Esophagus squamous epithelium (tissue), 5 donors: ENCODE results near the gene MPPE1. TPM values are rescaled to one million over a fixed set of nuclear protein-coding genes. Genes with fewer than 3 reads are reported as not detected.

Source experiments
- DNase-seq: peaks from one replicate; lab custom pipeline; 2025; lab: John Stamatoyannopoulos, UW
- H3K27ac ChIP-seq, 4 donors: fragments of 200-600 bp; sonication (generic); one replicate each; pipeline ENCODE4 v1.5.1; 2016 to 2019; ENCODE audit warnings: mild to moderate bottlenecking in 1 of 4
- H3K27me3 ChIP-seq, 4 donors: fragments of 200-600 bp; sonication (generic); 1 replicate in 3 of 4; 2 replicates in 1 of 4; pipeline versions ENCODE4 v1.5.1 to v1.6.0; 2017 to 2021; ENCODE audit warnings: antibody characterized with exemption in 1 of 4
- H3K36me3 ChIP-seq, 3 donors: fragments of 200-600 bp; sonication (generic); one replicate each; pipeline ENCODE4 v1.5.1; 2016 to 2019
- H3K4me1 ChIP-seq, 3 donors: fragments of 200-600 bp; sonication (generic); one replicate each; pipeline ENCODE4 v1.5.1; 2017 to 2019
- H3K4me3 ChIP-seq, 4 donors: fragments of 200-600 bp; sonication (generic); 1 replicate in 3 of 4; 2 replicates in 1 of 4; pipeline ENCODE4 v1.5.1; 2016 to 2019; ENCODE audit warnings: mild to moderate bottlenecking in 2 of 4, moderate library complexity in 1 of 4
- H3K9me3 ChIP-seq, 3 donors: fragments of 200-600 bp; sonication (generic); one replicate each; pipeline ENCODE4 v1.5.1; 2016 to 2019
- POLR2A ChIP-seq, 4 donors: fragments of 450-650 bp; IDR thresholded peaks; one replicate each; pipeline ENCODE4 v1.6.1; 2017; ENCODE audit warnings: antibody characterized with exemption in 4 of 4, mild to moderate bottlenecking in 4 of 4, moderate library complexity in 3 of 4
- WGBS, 2 donors: methylation state at CpG; one replicate each; pipeline ENCODE4 v1.1.5; 2018; 5-methylcytosine and 5-hydroxymethylcytosine counted together
- intact Hi-C: fragments of 100-400 bp; cut with DNase I; formaldehyde crosslinking; loops from one replicate; pipeline ENCODE4 v1.15.0; 2022
- total RNA-seq, 4 donors: library from RNA; depleted of rRNA; stranded (reverse); fragments of >200 nt; gene quantifications; one replicate each; pipeline ENCODE4 v1.1.0, GENCODE V29; 2016
- TF ChIP-seq, protein P1 (sequence below), 6 experiments: fragments of 450-650 bp in 4 of 6; fragments of 200-600 bp in 2 of 6; sonication (generic) in 2 of 6; IDR thresholded peaks; one replicate each; pipeline ENCODE4 v1.5.1; 2016 to 2019; ENCODE audit warnings: antibody characterized with exemption in 6 of 6, mild to moderate bottlenecking in 4 of 6, moderate library complexity in 4 of 6
- donor health status: DM: yes; HTN: yes; CAD: no.

Gene MPPE1
- total RNA-seq, 4 donors from 2014 or later, result 13.9 to 22.4 (median 15.6) TPM

DNA sequence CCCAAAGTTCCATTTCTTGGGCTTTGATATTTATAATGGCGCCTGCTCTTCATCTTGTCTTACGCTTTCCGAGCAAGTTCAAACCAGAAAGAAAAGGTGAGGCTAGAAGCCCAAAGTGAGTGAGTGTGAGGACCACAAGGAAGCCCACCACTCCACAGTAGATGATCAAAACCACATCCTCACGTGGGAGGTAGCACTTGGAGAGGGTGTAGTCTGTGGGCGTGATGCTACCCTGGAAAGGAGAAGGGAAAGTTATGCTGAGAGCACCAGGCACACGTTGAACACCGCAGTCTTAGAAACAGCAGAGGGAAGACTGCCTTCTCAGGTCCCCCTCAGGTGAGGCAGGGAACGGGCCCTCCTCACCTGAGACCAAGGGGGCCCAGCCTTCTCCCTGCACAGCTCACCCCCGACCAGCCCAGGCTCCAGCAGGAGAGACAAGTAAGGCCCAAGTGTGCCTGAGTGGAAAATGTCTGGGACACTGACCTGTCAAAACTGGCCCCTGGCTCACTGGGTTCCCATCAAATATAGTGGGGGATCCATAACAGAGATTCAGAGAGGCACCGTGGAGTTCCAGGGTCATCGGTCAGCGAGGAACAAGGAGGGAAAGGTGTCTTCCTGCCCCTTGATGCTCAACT lies 23.6 kb downstream of the MPPE1 start:
- Histone ChIP-seq H3K4me1 (no peaks in the 10 kb centered on the region), H3K9me3 (no peaks in the 10 kb centered on the region), H3K4me3 (no peak overlapping the region), H3K27me3 (no peaks in the 10 kb centered on the region), H3K27ac (no peak overlapping the region), H3K36me3 (peaks cover 7 to 87% (median 15%) of the 10 kb centered on the region in 3 donors)
- WGBS, 2 donors, result 90 to 93% methylated on average over 8 to 11 of the region's 12 CpGs
- intact Hi-C loops, result no loop called here
- TF ChIP-seq POLR2A (IDR thresholded peaks at IDR 0.05), result no peak
- TF ChIP-seq, protein P1, sequence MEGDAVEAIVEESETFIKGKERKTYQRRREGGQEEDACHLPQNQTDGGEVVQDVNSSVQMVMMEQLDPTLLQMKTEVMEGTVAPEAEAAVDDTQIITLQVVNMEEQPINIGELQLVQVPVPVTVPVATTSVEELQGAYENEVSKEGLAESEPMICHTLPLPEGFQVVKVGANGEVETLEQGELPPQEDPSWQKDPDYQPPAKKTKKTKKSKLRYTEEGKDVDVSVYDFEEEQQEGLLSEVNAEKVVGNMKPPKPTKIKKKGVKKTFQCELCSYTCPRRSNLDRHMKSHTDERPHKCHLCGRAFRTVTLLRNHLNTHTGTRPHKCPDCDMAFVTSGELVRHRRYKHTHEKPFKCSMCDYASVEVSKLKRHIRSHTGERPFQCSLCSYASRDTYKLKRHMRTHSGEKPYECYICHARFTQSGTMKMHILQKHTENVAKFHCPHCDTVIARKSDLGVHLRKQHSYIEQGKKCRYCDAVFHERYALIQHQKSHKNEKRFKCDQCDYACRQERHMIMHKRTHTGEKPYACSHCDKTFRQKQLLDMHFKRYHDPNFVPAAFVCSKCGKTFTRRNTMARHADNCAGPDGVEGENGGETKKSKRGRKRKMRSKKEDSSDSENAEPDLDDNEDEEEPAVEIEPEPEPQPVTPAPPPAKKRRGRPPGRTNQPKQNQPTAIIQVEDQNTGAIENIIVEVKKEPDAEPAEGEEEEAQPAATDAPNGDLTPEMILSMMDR (IDR thresholded peaks at IDR 0.05), result no peak
- DNase-seq, result no peak

DNA sequence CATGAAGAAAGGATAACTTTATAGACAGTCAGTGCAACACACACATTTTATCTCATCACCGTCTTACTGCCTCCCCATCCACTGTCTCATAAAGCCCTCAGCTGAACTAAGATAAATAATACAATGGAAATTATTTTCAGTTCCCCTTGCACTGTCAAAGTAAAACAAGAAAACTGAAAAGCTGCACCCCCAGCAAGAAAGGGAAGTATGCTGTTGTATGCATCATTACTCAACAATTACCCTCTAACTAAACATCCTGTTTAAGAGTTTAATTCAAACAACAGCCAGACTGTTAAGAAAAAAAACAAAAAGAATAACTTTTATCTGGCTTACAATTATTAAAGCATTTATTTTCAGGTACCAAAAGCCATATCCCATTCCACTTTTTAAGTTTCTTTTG lies 25.0 kb downstream of the MPPE1 start:
- 53 to 64% methylated on average over 1 of the region's 1 CpG for WGBS, 2 donors
- Histone ChIP-seq H3K4me3 (no peak overlapping the region), H3K4me1 (no peaks in the 10 kb centered on the region), H3K27me3 (no peaks in the 10 kb centered on the region), H3K9me3 (no peaks in the 10 kb centered on the region), H3K36me3 (peaks cover 7 to 78% (median 15%) of the 10 kb centered on the region in 3 donors), H3K27ac (no peak overlapping the region)
- no peak for TF ChIP-seq POLR2A (IDR thresholded peaks at IDR 0.05)
- TF ChIP-seq, protein P1 (IDR thresholded peaks at IDR 0.05), result no peak
- intact Hi-C loops, result no loop called here
- DNase-seq, result no peak

DNA sequence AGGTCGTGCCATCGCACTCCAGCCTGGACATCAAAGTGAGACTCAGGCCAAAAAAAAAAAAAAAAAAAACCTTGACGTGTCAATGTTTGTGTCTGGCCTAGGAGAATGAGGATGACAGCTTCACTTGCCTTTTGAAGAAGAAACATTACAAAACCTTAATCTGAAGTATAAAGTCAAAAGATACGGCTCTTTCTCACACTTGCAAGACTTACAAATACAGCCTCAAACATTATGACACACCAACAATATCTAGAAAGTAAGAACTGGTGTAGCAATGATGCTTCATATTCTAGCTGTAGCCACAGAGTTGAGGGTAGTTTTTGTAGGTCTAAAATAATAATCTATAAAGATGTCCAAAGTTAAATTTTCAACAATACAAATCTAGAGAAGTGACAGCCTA lies 25.5 kb downstream of the MPPE1 start:
- no peak for DNase-seq
- Histone ChIP-seq H3K27ac (no peak overlapping the region), H3K36me3 (peaks cover 7 to 76% (median 10%) of the 10 kb centered on the region in 3 donors), H3K27me3 (no peaks in the 10 kb centered on the region), H3K4me3 (no peak overlapping the region), H3K9me3 (no peaks in the 10 kb centered on the region), H3K4me1 (no peaks in the 10 kb centered on the region)
- intact Hi-C loops, result no loop called here
- 49 to 50% methylated on average over 4 of the region's 4 CpGs for WGBS, 2 donors
- TF ChIP-seq, protein P1 (IDR thresholded peaks at IDR 0.05), result no peak
- no peak for TF ChIP-seq POLR2A (IDR thresholded peaks at IDR 0.05)

DNA sequence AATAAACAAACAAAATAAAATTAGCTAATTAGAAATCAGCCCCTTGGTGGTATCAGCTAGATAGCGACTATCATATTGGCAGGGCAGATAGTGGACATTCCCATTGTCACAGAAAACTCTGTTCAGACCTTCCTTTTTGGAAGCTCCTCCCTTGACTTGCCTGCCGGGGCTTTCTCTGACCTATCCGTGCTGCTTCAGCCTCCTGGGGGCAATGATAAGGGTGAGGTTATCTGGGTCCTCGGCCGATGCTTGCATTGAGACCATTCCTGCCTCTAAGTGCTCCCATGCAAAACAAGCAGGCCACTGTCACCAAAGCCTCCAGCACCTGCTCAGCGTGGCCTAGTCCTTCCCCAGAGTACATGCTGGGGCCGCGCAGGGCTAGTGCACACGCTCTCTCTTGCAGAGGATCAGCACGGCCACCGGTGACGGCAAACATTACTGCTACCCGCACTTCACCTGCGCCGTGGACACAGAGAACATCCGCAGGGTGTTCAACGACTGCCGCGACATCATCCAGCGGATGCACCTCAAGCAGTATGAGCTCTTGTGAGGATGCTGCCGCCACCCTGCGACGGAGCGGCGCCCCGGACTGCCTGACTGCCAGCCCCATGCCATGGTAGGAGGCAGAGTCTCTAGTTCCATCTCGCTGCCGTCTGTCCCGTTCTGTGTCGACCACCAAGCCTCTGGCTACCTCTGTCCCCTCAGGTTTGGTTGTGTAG lies 27.4 kb downstream of the MPPE1 start:
- intact Hi-C loops, result no loop called here
- 91 to 94% methylated on average over 12 to 18 of the region's 30 CpGs for WGBS, 2 donors
- H3K4me1 ChIP-seq, result no peaks in the 10 kb centered on the region

More for the DNA sequence above, 27.4 kb downstream of the MPPE1 start:
- no peaks in the 10 kb centered on the region for H3K9me3 ChIP-seq
- H3K4me3 ChIP-seq, result no peak overlapping the region
- H3K27me3 ChIP-seq, result no peaks in the 10 kb centered on the region
- TF ChIP-seq, protein P1 (IDR thresholded peaks at IDR 0.05), result no peak
- no peak for TF ChIP-seq POLR2A (IDR thresholded peaks at IDR 0.05)
- no peak overlapping the region for H3K27ac ChIP-seq
- no peak for DNase-seq
- H3K36me3 ChIP-seq, result peaks cover 0 to 68% (median 4%) of the 10 kb centered on the region in 3 donors
